GM18499 (cell line): ENCODE measurements around the gene TNFAIP8L3.

ENCODE experiments used
- ATAC-seq: cut with Tn5 transposase; IDR thresholded peaks from one replicate; pipeline ENCODE4 v1.9.1; 2021; ENCODE audit warnings: moderate number of reproducible peaks; ENCODE audit not compliant: insufficient read depth, unreplicated experiment

The TNFAIP8L3 gene

GRCh38 chr15:51092480-51093040 lies 2.1 kb downstream of the TNFAIP8L3 start:
- no peak for ATAC-seq

- ATAC-seq = no peak
Observed at GRCh38 chr15:51090753-51091152, 4.0 kb downstream of the TNFAIP8L3 start.

- no peak for ATAC-seq
Observed at GRCh38 chr15:51089699-51090453, 4.8 kb downstream of the TNFAIP8L3 start.

DNA sequence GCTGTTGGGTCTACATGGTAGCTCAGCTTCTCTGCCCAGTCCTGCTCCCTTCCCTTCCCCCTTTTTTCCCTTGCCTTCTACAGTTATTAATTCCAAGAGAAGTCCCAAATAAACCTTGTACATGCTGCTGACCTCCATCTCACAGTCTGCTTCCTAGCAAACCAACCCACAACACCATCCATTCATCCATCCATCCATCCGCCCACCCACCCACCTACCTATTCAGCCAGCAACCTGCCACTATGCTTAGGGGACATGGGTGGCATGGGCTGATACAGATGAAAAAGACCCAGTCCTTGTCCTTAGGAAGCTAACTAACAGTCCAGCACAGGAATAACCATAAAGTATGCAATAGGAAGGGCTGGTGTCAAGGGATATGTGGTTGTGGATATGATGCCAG lies 5.7 kb downstream of the TNFAIP8L3 start:
- ATAC-seq = no peak

GRCh38 chr15:51088585-51088984 lies 6.1 kb downstream of the TNFAIP8L3 start:
- ATAC-seq = no peak

- no peak for ATAC-seq
Observed at GRCh38 chr15:51087513-51087912, 7.2 kb downstream of the TNFAIP8L3 start.

GRCh38 chr15:51086409-51086808 lies 8.3 kb downstream of the TNFAIP8L3 start:
- no peak for ATAC-seq

GRCh38 chr15:51085764-51086163 lies 8.9 kb downstream of the TNFAIP8L3 start:
- ATAC-seq = no peak

- ATAC-seq = no peak
Observed at GRCh38 chr15:51083641-51084166, 11.0 kb downstream of the TNFAIP8L3 start.

DNA sequence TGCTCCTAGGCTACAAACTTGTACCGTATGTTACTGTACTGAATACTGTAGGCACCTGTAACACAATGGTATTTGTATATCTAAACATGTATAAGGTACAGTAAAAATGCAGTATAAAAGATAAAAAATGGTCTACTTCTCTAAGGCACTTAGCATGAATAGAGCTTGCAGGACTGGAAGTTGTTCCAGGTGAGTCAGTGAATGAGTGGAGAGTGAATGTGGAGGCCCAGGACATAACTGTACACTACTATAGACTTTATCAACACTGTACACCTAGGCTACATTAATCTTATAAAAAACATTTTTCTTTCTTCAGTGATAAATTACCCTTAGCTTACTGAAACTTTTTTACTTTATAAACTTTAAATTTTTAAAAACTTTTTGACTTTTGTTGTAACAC lies 12.5 kb downstream of the TNFAIP8L3 start:
- no peak for ATAC-seq

DNA sequence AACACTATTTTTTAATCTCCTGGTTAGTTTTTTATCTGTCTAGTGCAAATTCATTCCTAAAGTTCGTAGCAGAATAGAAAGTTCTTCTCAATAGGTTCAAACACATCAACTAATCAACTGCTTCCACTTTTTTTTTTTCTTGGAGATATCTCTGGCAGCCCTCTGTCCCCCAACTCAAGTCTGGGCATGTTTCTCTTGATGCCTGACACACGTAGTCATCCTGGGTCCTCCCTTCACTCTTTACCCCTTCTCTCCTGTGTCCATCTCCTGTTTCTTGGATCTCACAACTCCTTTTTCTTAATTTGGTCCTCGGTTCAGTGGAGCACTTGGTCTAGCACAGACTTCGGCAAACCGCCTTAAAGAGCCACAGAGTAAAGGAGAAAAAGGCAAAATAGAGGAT lies 14.4 kb downstream of the TNFAIP8L3 start:
- no peak for ATAC-seq

GRCh38 chr15:51079226-51079625 lies 15.5 kb downstream of the TNFAIP8L3 start:
- no peak for ATAC-seq

DNA sequence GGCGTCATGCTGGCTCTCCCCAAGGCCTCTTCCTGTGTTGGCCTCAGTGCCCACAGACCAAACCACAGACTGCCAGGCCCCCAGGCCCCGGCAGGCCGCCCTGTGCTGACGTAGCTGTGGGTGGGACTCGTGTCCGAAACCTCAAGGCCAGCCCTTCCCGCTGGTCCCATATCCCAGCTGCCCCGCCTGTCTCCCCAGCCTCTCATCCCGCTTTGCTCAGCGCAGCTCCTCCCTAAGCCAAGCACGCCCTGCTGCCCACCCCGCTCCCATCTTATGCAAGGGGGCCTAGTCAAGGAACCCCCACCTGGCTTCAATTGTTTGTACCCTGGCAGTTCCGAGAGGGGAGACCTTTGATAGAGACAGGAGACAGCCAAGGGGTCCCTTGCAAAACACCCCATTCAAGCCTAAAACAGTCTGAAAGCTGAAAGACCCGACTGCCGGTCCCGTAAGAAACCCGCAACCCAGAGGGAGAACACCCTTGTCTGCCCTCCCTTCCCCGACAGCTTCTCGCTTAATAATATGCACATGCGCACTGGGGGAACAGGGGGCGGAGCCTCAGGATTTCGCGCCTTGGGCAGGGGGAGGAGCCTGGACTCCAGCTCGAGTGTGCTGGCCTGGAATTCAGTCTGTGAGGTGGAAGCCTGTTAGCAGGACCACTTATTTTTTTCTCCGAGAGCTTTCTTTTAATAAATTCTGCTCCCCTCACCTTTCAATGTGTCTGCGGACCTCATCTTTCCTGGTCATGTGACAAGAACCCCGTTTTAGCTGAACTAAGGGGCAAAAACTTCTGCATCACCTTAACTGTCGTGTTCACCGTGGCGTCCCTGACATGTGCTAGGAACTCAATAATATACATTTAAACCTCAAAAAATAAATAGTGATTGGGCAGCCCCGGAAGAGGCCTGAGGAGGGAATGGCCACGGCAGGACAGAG lies 17.2 kb downstream of the TNFAIP8L3 start:
- ATAC-seq = no peak

GRCh38 chr15:51076524-51077220 lies 18.0 kb downstream of the TNFAIP8L3 start:
- ATAC-seq = no peak

GRCh38 chr15:51075826-51076523 lies 18.7 kb downstream of the TNFAIP8L3 start:
- ATAC-seq = no peak

DNA sequence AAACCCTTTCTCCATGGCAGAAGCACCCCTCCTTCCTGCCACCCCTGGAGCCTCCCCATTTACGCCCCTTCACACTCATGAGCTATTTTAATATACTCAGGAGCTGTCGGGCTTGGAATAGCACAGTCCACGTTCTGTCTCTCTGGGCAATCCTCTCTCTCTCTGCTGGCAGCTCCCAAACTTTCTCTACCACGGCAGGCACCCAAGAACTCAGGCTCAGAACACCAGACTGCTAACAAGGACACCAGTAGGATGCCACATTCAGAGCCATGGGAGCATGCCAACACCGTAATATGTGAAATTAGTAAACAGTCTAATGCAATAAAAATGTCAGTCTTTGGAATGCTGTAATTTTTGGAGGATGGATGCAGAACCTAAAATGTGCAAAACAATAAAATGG lies 19.3 kb downstream of the TNFAIP8L3 start:
- no peak for ATAC-seq

GRCh38 chr15:51074926-51075325 lies 19.8 kb downstream of the TNFAIP8L3 start:
- no peak for ATAC-seq

GRCh38 chr15:51071578-51071977 lies 23.1 kb downstream of the TNFAIP8L3 start:
- ATAC-seq = no peak

- no peak for ATAC-seq
Observed at GRCh38 chr15:51069983-51070382, 24.7 kb downstream of the TNFAIP8L3 start.

GRCh38 chr15:51067510-51067909 lies 27.2 kb downstream of the TNFAIP8L3 start:
- ATAC-seq = no peak
